Kidney epithelial cell (primary cell): ENCODE measurements around the gene SLC27A3. TPM values are rescaled to one million over a fixed set of nuclear protein-coding genes. Genes with fewer than 3 reads are reported as not detected.

Source experiments
- DNase-seq: peaks from one replicate; pipeline ENCODE4 v3.0.0-alpha.2; 2010; ENCODE audit warnings: low read depth
- H3K27me3 ChIP-seq: 2 replicates; pipeline ENCODE4 v1.6.0; 2011; ENCODE audit warnings: low read length; ENCODE audit not compliant: control insufficient read depth, insufficient read depth
- H3K36me3 ChIP-seq: 2 replicates; pipeline ENCODE4 v1.5.1; 2011; ENCODE audit warnings: low read length; ENCODE audit not compliant: control insufficient read depth, insufficient read depth
- H3K4me3 ChIP-seq: 2 replicates; pipeline ENCODE4 v1.5.1; 2011; ENCODE audit warnings: low read depth, mild to moderate bottlenecking, control low read depth, low read length
- CTCF ChIP-seq: IDR thresholded peaks from 2 replicates; pipeline ENCODE4 v1.5.1; 2011; ENCODE audit warnings: mild to moderate bottlenecking, moderate library complexity, low read length, control low read depth, inconsistent platforms; ENCODE audit not compliant: insufficient read depth, poor library complexity, severe bottlenecking
- total RNA-seq: library from RNA; depleted of rRNA; stranded (reverse); fragments of >200 nt; gene quantifications from 2 replicates; pipeline ENCODE4 v1.2.3, GENCODE V29; 2015

The SLC27A3 gene
- total RNA-seq, 1 donor from 2014 or later = 2.7 TPM

- peaks cover 4% of the 10 kb centered on the region for H3K27me3 ChIP-seq
- no peak overlapping the region for H3K4me3 ChIP-seq
- TF ChIP-seq CTCF = peak; percentile 81
- H3K36me3 ChIP-seq = peaks cover 1% of the 10 kb centered on the region
- DNase-seq = no peak
Measured at GRCh38 chr1:153796786-153797659, 21.8 kb downstream of the SLC27A3 start.

DNA sequence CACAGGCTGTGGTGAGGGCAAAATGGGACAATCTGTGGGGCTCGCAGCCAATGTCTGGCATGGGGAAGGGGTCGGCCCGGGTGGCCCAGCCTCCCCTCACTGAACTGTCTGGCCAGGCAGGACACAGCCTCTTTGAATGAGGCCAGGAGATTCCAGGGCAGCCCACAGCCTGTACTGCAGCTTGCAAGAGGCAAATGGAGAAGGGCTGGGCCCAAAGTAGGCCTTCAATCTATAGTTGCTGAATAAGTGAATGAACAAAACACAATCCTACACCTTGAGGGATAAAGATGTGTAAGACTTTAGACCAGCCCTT lies 23.2 kb downstream of the SLC27A3 start:
- DNase-seq = no peak
- H3K36me3 ChIP-seq = peaks cover 1% of the 10 kb centered on the region
- H3K4me3 ChIP-seq = no peak overlapping the region
- H3K27me3 ChIP-seq = peaks cover 4% of the 10 kb centered on the region
- TF ChIP-seq CTCF = no peak

GRCh38 chr1:153799016-153799415 lies 23.8 kb downstream of the SLC27A3 start:
- Histone ChIP-seq H3K36me3 (peaks cover 1% of the 10 kb centered on the region), H3K4me3 (no peak overlapping the region), H3K27me3 (peaks cover 2% of the 10 kb centered on the region)
- DNase-seq = no peak
- TF ChIP-seq CTCF = no peak

DNA sequence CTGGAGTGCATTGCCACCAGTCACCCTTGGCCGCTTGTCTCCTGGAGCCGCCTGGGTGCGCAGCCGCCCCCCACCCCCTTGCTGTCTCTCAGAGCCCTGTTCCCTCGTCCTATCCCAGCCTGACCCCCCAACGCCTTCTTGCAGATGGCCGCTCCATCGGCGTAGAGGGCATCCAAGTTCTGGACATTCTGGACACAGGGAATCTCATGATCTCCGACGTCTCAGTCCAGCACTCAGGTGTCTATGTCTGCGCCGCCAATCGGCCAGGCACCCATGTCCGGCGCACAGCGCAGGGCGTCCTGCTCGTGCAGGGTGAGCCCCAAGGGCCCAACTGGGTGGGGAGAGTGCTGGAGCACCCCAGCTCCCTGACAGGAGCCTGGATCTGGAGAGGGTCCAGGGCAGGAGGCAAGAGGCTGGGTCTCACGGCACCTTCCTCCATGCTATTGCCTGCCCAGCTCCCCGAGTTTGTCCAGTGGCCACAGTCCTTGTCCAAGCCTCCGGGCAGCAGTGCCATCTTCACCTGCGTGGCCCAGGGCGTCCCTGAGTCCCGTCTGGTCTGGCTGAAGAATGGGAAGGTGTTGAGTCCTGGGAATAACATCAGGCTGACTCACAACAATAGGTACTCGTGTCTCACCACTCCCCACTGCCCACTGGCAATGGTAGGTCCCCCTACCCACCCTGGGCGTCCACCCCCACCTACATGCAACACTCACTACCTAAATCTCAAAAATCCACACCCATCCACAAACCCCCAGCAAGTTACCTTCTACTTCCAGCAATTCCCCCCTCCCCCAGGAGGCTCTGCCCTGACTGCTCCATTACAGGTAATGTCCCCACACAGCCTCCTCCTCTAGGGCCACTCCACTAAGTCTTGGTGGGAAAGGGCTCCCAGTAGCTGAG lies 24.6 kb downstream of the SLC27A3 start:
- no peak for DNase-seq
- Histone ChIP-seq H3K36me3 (peaks cover 1% of the 10 kb centered on the region), H3K4me3 (no peak overlapping the region), H3K27me3 (peaks cover 1% of the 10 kb centered on the region)
- no peak for TF ChIP-seq CTCF

DNA sequence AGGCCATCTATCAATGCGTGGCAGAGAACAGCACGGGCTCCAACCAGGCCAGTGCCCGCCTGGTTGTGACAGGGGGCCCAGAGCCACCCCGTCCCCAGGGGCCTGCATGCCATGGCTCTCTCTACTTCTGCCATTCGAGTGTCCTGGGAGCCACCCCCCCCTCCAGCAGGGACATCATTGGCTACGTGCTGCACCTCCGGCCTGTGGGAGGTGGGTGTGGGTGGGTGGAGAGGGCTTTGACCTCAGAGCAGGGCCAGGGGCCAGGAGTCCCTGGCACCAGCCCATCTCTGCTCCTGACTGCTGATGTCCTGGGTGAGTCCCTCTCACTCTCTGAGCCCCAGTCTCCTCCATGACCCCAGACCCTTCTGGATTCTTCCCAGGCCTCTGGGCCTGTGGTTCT lies 25.3 kb downstream of the SLC27A3 start:
- no peak for TF ChIP-seq CTCF
- H3K36me3 ChIP-seq = peaks cover 1% of the 10 kb centered on the region
- no peaks in the 10 kb centered on the region for H3K27me3 ChIP-seq
- DNase-seq = no peak
- H3K4me3 ChIP-seq = no peak overlapping the region
